Endothelial cell of umbilical vein (primary cell): ENCODE measurements around the gene RUVBL1. TPM values are rescaled to one million over a fixed set of nuclear protein-coding genes. Genes with fewer than 3 reads are reported as not detected.

ENCODE experiments used
- BruUV-seq: library from RNA; stranded (reverse); fragments of 400-500 nt; replicated peaks from 2 replicates; lab custom pipeline; 2021; lab: Mats Ljungman, UMichigan
- CTCF ChIA-PET: fragments of 300-600, 350-600 bp; sonication (Branson Sonifier 250); formaldehyde crosslinking; loops from one replicate; lab custom pipeline; 2021; ENCODE audit warnings: antibody characterized with exemption, inconsistent platforms; lab: Charles Lee
- POLR2A ChIA-PET: fragments of 300-600, 350-600 bp; sonication (Branson Sonifier 250); formaldehyde crosslinking; loops from one replicate; lab custom pipeline; 2021; ENCODE audit warnings: antibody characterized with exemption, inconsistent platforms; lab: Charles Lee
- DNase-seq: peaks from one replicate; pipeline ENCODE4 v3.0.0-alpha.2; 2011; ENCODE audit warnings: low read depth, low spot score
- FAIRE-seq: peaks from 2 replicates; lab custom pipeline; 2011; peaks lifted over from hg19 to GRCh38; lab: Jason Lieb, UNC
- H2AFZ ChIP-seq: 2 replicates; pipeline ENCODE4 v1.6.0; 2012; ENCODE audit warnings: low read depth, low read length, control low read depth, inconsistent platforms
- H3K27ac ChIP-seq: 2 replicates; pipeline ENCODE4 v1.5.1; 2011; ENCODE audit warnings: low read depth, mild to moderate bottlenecking, control low read depth, low read length, moderate library complexity; ENCODE audit not compliant: insufficient read depth
- H3K27me3 ChIP-seq, 2 experiments: 2 replicates each; pipeline versions ENCODE4 v1.6.0 to v1.6.1; 2011; ENCODE audit warnings: low read length in 2 of 2, mixed read lengths in 1 of 2; ENCODE audit not compliant: control insufficient read depth in 2 of 2, insufficient read depth in 2 of 2
- H3K36me3 ChIP-seq, 2 experiments: 2 replicates in 1 of 2; 3 replicates in 1 of 2; pipeline ENCODE4 v1.5.1; 2011; ENCODE audit warnings: low read length in 2 of 2, mild to moderate bottlenecking in 1 of 2, moderate library complexity in 1 of 2; ENCODE audit not compliant: control insufficient read depth in 2 of 2, insufficient read depth in 2 of 2; ENCODE audit errors: extremely low read depth in 1 of 2
- H3K4me1 ChIP-seq: 3 replicates; pipeline ENCODE4 v1.5.1; 2011; ENCODE audit warnings: mild to moderate bottlenecking, low read length; ENCODE audit not compliant: control insufficient read depth, insufficient read depth; ENCODE audit errors: extremely low read depth
- H3K4me2 ChIP-seq: 2 replicates; pipeline ENCODE4 v1.6.1; 2011; ENCODE audit warnings: low read length, control low read depth, mixed read lengths; ENCODE audit not compliant: insufficient read depth
- H3K4me3 ChIP-seq, 3 experiments: fragments of 200-600 bp in 1 of 3; sonication (generic), shearing (Covaris generic) in 1 of 3; replicated peaks in 1 of 3; 2 replicates each; pipeline ENCODE4 v1.5.1; 2011 to 2016; ENCODE audit warnings: control low read depth in 3 of 3, low read length in 3 of 3, mild to moderate bottlenecking in 2 of 3, inconsistent platforms in 1 of 3, low read depth in 1 of 3, moderate library complexity in 1 of 3; ENCODE audit not compliant: insufficient read depth in 1 of 3
- H3K79me2 ChIP-seq: 2 replicates; pipeline ENCODE4 v1.6.0; 2012; ENCODE audit warnings: low read length, inconsistent platforms; ENCODE audit not compliant: control insufficient read depth, insufficient read depth
- H3K9ac ChIP-seq: replicated peaks from 2 replicates; pipeline ENCODE3; 2011; ENCODE audit warnings: low read length, control low read depth; ENCODE audit not compliant: insufficient read depth; ENCODE audit errors: extremely low read depth
- H3K9me1 ChIP-seq: replicated peaks from 3 replicates; pipeline ENCODE4 v1.6.0; 2011; ENCODE audit warnings: mild to moderate bottlenecking, low read length; ENCODE audit not compliant: control insufficient read depth, insufficient read depth; ENCODE audit errors: extremely low read depth
- H3K9me3 ChIP-seq: replicated peaks from 2 replicates; pipeline ENCODE4 v1.5.1; 2012; ENCODE audit warnings: low read length, inconsistent platforms; ENCODE audit not compliant: control insufficient read depth, insufficient read depth
- H4K20me1 ChIP-seq: replicated peaks from 2 replicates; pipeline ENCODE3; 2011; ENCODE audit warnings: mild to moderate bottlenecking, low read length; ENCODE audit not compliant: control insufficient read depth, insufficient read depth; ENCODE audit errors: extremely low read depth
- CTCF ChIP-seq, 2 donors: IDR thresholded peaks; 1 replicate in 1 of 2; 2 replicates in 1 of 2; pipeline ENCODE4 v1.5.1; 2011; ENCODE audit warnings: low read length in 2 of 2, mild to moderate bottlenecking in 2 of 2, moderate library complexity in 2 of 2, control low read depth in 1 of 2, inconsistent platforms in 1 of 2, low read depth in 1 of 2; ENCODE audit not compliant: insufficient read depth in 1 of 2; ENCODE audit errors: extremely low read depth in 1 of 2
- EZH2 ChIP-seq: IDR thresholded peaks from 2 replicates; pipeline ENCODE4 v1.6.1; 2012; ENCODE audit warnings: borderline replicate concordance, low read depth, mild to moderate bottlenecking, moderate library complexity, low read length, inconsistent platforms; ENCODE audit not compliant: severe bottlenecking
- FOS ChIP-seq: IDR thresholded peaks from 2 replicates; pipeline ENCODE4 v1.6.1; 2011; ENCODE audit warnings: mild to moderate bottlenecking, low read length, moderate library complexity, borderline replicate concordance; ENCODE audit not compliant: insufficient read depth
- GATA2 ChIP-seq: IDR thresholded peaks from 2 replicates; pipeline ENCODE4 v1.7.0; 2011; ENCODE audit warnings: low read depth, mild to moderate bottlenecking, moderate library complexity, mixed read lengths, low read length; ENCODE audit not compliant: insufficient read length, insufficient read depth
- JUN ChIP-seq: IDR thresholded peaks from 2 replicates; pipeline ENCODE4 v1.6.1; 2011; ENCODE audit warnings: borderline replicate concordance, low read depth; ENCODE audit not compliant: insufficient read length, insufficient read depth
- MAX ChIP-seq: IDR thresholded peaks from 2 replicates; pipeline ENCODE4 v1.6.1; 2011; ENCODE audit not compliant: insufficient read depth, insufficient read length
- MYC ChIP-seq: IDR thresholded peaks from one replicate; pipeline ENCODE4 v1.6.1; 2011; ENCODE audit warnings: mild to moderate bottlenecking, low read depth, low read length
- POLR2A ChIP-seq: IDR thresholded peaks from 2 replicates; pipeline ENCODE4 v1.6.1; 2012; ENCODE audit warnings: low read depth, mild to moderate bottlenecking, control low read depth, low read length
- POLR2AphosphoS5 ChIP-seq: IDR thresholded peaks from 2 replicates; pipeline ENCODE4 v1.6.1; 2012; ENCODE audit warnings: low read depth, mild to moderate bottlenecking, control low read depth, low read length, moderate library complexity; ENCODE audit not compliant: insufficient read depth
- dilution Hi-C: fragments of 300-500 bp; cut with MboI; formaldehyde crosslinking; loops from one replicate; pipeline ENCODE4 v1.15.0; 2019; ENCODE audit warnings: low sequenced_read_pairs; ENCODE audit not compliant: extremely low pct_ligation_motif_present
- intact Hi-C: fragments of 100-400 bp; cut with micrococcal nuclease; formaldehyde crosslinking; loops from one replicate; pipeline ENCODE4 v1.10.0; 2022
- polyA plus RNA-seq, 4 experiments: library from polyadenylated mRNA; depleted of rRNA in 3 of 4; stranded (reverse) in 3 of 4; unstranded in 1 of 4; fragments of >200 nt; gene quantifications; 2 replicates each; pipeline versions ENCODE4 v1.2.1 to v1.2.3, GENCODE V29; 2011 to 2012; ENCODE audit warnings: missing spikeins in 1 of 4
- total RNA-seq: library from RNA; stranded (reverse); gene quantifications from 2 replicates; pipeline ENCODE4 v1.2.3, GENCODE V29; 2021

The RUVBL1 gene
- total and polyA plus RNA-seq, 2 donors (not counting 3 experiments of a cell fraction or from before 2014, with no cell fraction given), result 52.5 to 58.5 TPM

DNA sequence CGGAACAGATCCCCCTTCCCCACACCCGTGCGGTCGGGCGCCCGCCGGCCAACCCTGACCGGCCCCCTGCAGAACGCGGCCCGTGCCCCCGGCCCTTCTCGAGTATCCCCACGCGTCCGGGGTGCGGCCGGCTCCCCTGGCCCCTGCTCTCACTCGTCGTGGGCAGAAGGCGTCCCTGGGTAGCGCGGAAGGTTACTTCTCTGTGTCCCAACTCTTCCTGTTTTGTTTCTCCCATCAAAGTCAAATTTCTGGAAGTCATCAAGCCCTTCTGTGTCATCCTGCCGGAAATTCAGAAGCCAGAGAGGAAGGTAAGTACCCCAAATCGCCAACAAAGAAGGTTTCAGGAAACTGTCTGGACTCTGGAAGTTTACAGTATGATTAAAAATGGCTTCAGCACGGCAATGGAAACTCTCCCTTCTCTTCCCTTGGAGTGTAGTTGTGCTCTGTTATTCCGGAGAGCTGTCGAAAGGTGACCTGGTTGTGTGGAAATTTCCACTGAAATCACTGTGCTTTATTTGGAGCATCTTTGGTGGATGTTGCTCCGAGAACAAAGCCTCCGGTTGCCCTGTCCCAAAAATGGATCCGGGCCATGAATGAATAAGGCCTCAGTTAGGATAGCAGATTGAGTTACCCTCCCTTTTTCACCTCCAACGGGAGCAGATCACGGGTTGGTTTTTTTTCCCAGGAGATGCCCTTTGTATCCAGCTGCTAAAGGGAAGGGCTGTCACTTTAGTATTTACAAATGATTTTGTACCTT, 70.8 kb downstream of the RUVBL1 start:
- FAIRE-seq, result no peak
- peak; percentile 41 for DNase-seq
- Histone ChIP-seq H3K9me1 (no peaks in the 10 kb centered on the region), H3K9ac (peak overlapping the region; percentile 96), H3K4me1 (peaks cover 39% of the 10 kb centered on the region), H3K79me2 (peaks cover 50% of the 10 kb centered on the region), H3K27me3 (peaks cover 3 to 7% of the 10 kb centered on the region in 2 experiments), H3K36me3 (peaks cover 13 to 23% of the 10 kb centered on the region in 2 experiments), H3K27ac (peak overlapping the region; percentile 92), H4K20me1 (peaks cover 9% of the 10 kb centered on the region), H3K4me2 (peak overlapping the region; percentile 100), H2AFZ (peak overlapping the region; percentile 68), H3K4me3 (peak overlapping the region; percentile 90 to 99 (median 99)), H3K9me3 (no peaks in the 10 kb centered on the region)
- POLR2A ChIA-PET, result interaction anchor here (1.0 kb wide), 1 partner anchor 11 kb away, joined by 3 read pairs; no protein-coding TSS in a partner anchor
- intact Hi-C loops (loop anchor here (2.0 to 5.0 kb wide), 4 partner anchors 356 to 475 kb away; partner anchors contain the start of gene TPRA1), dilution Hi-C loops (no loop called here)
- TSS peak; percentile 65 for BruUV-seq
- TF ChIP-seq GATA2 (no peak), JUN (no peak), CTCF (IDR thresholded peaks at IDR 0.05; ENCODE audit: extremely low read depth in 1 of 2, insufficient read depth in 1 of 2, low read depth in 1 of 2, low read length in 2 of 2) (no peak), MAX (no peak), POLR2A (no peak), EZH2 (no peak), POLR2AphosphoS5 (no peak), FOS (no peak), MYC (no peak)
- CTCF ChIA-PET, result interaction anchor here (2.3 kb wide), 1 partner anchor 478 kb away, joined by 11 read pairs; no protein-coding TSS in a partner anchor
